Motor neuron (in vitro differentiated cells): ENCODE measurements around the gene PCDH9. TPM values are rescaled to one million over a fixed set of nuclear protein-coding genes. Genes with fewer than 3 reads are reported as not detected.

Experiments
- ATAC-seq, 8 experiments: fragments of 200-7000 bp; cut with Tn5 transposase; replicated peaks in 6 of 8; 2 replicates each; pipeline ENCODE4 v1.8.0; 2021; ENCODE audit warnings: mild to moderate bottlenecking in 8 of 8, moderate library complexity in 8 of 8
- H3K27ac ChIP-seq, 2 donors: fragments of 250-450 bp; sonication (Bioruptor Pico); 2 replicates each; pipeline ENCODE4 v1.9.0; 2021; ENCODE audit warnings: antibody characterized with exemption in 2 of 2, mild to moderate bottlenecking in 2 of 2, moderate library complexity in 1 of 2
- H3K4me1 ChIP-seq, 2 donors: fragments of 250-450 bp; sonication (Bioruptor Pico); replicated peaks in 1 of 2; 2 replicates each; pipeline ENCODE4 v1.6.1; 2021; ENCODE audit warnings: antibody characterized with exemption in 2 of 2, mild to moderate bottlenecking in 2 of 2, moderate library complexity in 1 of 2
- H3K4me3 ChIP-seq, 5 donors: fragments of 250-450 bp; sonication (Bioruptor Pico); 2 replicates each; pipeline ENCODE4 v1.9.0; 2021; ENCODE audit warnings: antibody characterized with exemption in 5 of 5, mild to moderate bottlenecking in 5 of 5, moderate library complexity in 4 of 5
- WGBS, 10 experiments: fragments of 450-650 bp; shearing (Covaris generic); methylation state at CpG; one replicate each; pipeline ENCODE4 v1.0.0; 2022; 5-methylcytosine and 5-hydroxymethylcytosine counted together
- in situ Hi-C, 9 experiments: fragments of 400-800 bp; cut with MboI; loops; one replicate each; pipeline ENCODE4 v1.15.0; 2021; ENCODE audit warnings: low sequenced_read_pairs in 9 of 9, low pct_unique_long_range_greater_than_20kb in 2 of 9; ENCODE audit not compliant: unreplicated experiment in 9 of 9
- total RNA-seq, 8 experiments: library from RNA; unstranded; fragments of 300-600 nt; gene quantifications; 2 replicates each; pipeline versions ENCODE4 v1.2.3 to v1.2.4, GENCODE V29; 2022

Gene PCDH9
- total RNA-seq, 8 experiments from 2014 or later = 0.51 to 201 (median 64.7) TPM

GRCh38 chr13:66992183-66992582 lies 238.0 kb downstream of the PCDH9 start:
- ATAC-seq = peak in 2 of 8 experiments; percentile 8 to 16
- H3K27ac ChIP-seq = no peak overlapping the region
- peaks cover 20 to 23% of the 10 kb centered on the region in 2 donors for H3K4me1 ChIP-seq
- WGBS, 10 experiments = 19 to 100% (median 77%) methylated on average over 1 to 3 of the region's 3 CpGs; no CpG with 5 or more reads in 1 of the 10 experiments
- no peak overlapping the region for H3K4me3 ChIP-seq
- in situ Hi-C loops = no loop called here

GRCh38 chr13:66984241-66984640 lies 245.9 kb downstream of the PCDH9 start:
- in situ Hi-C loops = no loop called here
- no peaks in the 10 kb centered on the region for H3K4me1 ChIP-seq
- ATAC-seq = no peak
- no peak overlapping the region for H3K4me3 ChIP-seq
- no peak overlapping the region for H3K27ac ChIP-seq

GRCh38 chr13:66981912-66982311 lies 248.2 kb downstream of the PCDH9 start:
- no peaks in the 10 kb centered on the region for H3K4me1 ChIP-seq
- WGBS, 10 experiments = 29 to 100% (median 98%) methylated on average over 1 to 7 of the region's 7 CpGs; no CpG with 5 or more reads in 2 of the 10 experiments
- no peak overlapping the region for H3K27ac ChIP-seq
- in situ Hi-C loops = no loop called here
- ATAC-seq = no peak
- no peak overlapping the region for H3K4me3 ChIP-seq

GRCh38 chr13:66977161-66977560 lies 253.0 kb downstream of the PCDH9 start:
- Histone ChIP-seq H3K27ac (no peak overlapping the region), H3K4me1 (no peaks in the 10 kb centered on the region), H3K4me3 (no peak overlapping the region)
- in situ Hi-C loops = no loop called here
- peak in 1 of 8 experiments; percentile 35 for ATAC-seq
- WGBS, 10 experiments = 3 to 97% (median 83%) methylated on average over 1 to 4 of the region's 4 CpGs

- no peak for ATAC-seq
- Histone ChIP-seq H3K4me3 (no peak overlapping the region), H3K4me1 (peaks cover 0 to 14% of the 10 kb centered on the region in 2 donors), H3K27ac (no peak overlapping the region)
- in situ Hi-C loops = no loop called here
- WGBS, 10 experiments = 0 to 100% (median 88%) methylated on average over 1 of the region's 1 CpG
These were observed 255.2 kb downstream of the PCDH9 start for GRCh38 chr13:66974889-66975288.

GRCh38 chr13:66974174-66974573 lies 256.0 kb downstream of the PCDH9 start:
- in situ Hi-C loops = no loop called here
- H3K4me3 ChIP-seq = no peak overlapping the region
- no peak for ATAC-seq
- WGBS, 10 experiments = 0 to 82% (median 43%) methylated on average over 1 of the region's 1 CpG; no CpG with 5 or more reads in 5 of the 10 experiments
- H3K4me1 ChIP-seq = peaks cover 0 to 14% of the 10 kb centered on the region in 2 donors
- H3K27ac ChIP-seq = no peak overlapping the region

GRCh38 chr13:66972659-66973058 lies 257.5 kb downstream of the PCDH9 start:
- H3K4me1 ChIP-seq = peaks cover 0 to 14% of the 10 kb centered on the region in 2 donors
- no peak overlapping the region for H3K4me3 ChIP-seq
- no peak for ATAC-seq
- no peak overlapping the region for H3K27ac ChIP-seq
- in situ Hi-C loops = no loop called here
- WGBS, 10 experiments = 49 to 100% (median 100%) methylated on average over 1 to 3 of the region's 3 CpGs

GRCh38 chr13:66971004-66971403 lies 259.1 kb downstream of the PCDH9 start:
- Histone ChIP-seq H3K4me1 (peaks cover 0 to 14% of the 10 kb centered on the region in 2 donors), H3K27ac (no peak overlapping the region), H3K4me3 (no peak overlapping the region)
- in situ Hi-C loops = no loop called here
- peak in 3 of 8 experiments; percentile 54 to 86 (median 59) for ATAC-seq
- WGBS, 10 experiments = 0 to 100% (median 50%) methylated on average over 1 to 2 of the region's 2 CpGs

- in situ Hi-C loops = no loop called here
- Histone ChIP-seq H3K4me3 (no peak overlapping the region), H3K4me1 (peaks cover 0 to 19% of the 10 kb centered on the region in 2 donors), H3K27ac (no peak overlapping the region)
- WGBS, 10 experiments = 0 to 83% (median 67%) methylated on average over 1 of the region's 1 CpG; no CpG with 5 or more reads in 1 of the 10 experiments
- ATAC-seq = no peak
These were observed 260.8 kb downstream of the PCDH9 start for GRCh38 chr13:66969291-66969690.

- ATAC-seq = no peak
- Histone ChIP-seq H3K4me3 (no peak overlapping the region), H3K4me1 (peaks cover 0 to 19% of the 10 kb centered on the region in 2 donors), H3K27ac (no peak overlapping the region)
- in situ Hi-C loops = no loop called here
- 20 to 100% (median 89%) methylated on average over 1 to 3 of the region's 3 CpGs; no CpG with 5 or more reads in 2 of the 10 experiments for WGBS, 10 experiments
These were observed 262.1 kb downstream of the PCDH9 start for GRCh38 chr13:66967811-66968597.

GRCh38 chr13:66965181-66965580 lies 265.0 kb downstream of the PCDH9 start:
- Histone ChIP-seq H3K27ac (no peak overlapping the region), H3K4me1 (peaks cover 0 to 5% of the 10 kb centered on the region in 2 donors), H3K4me3 (no peak overlapping the region)
- in situ Hi-C loops = no loop called here
- ATAC-seq = no peak
- 9 to 100% (median 83%) methylated on average over 1 of the region's 1 CpG; no CpG with 5 or more reads in 1 of the 10 experiments for WGBS, 10 experiments

GRCh38 chr13:66962953-66963352 lies 267.2 kb downstream of the PCDH9 start:
- peaks cover 0 to 5% of the 10 kb centered on the region in 2 donors for H3K4me1 ChIP-seq
- no peak for ATAC-seq
- in situ Hi-C loops = no loop called here
- H3K4me3 ChIP-seq = no peak overlapping the region
- 28 to 100% (median 90%) methylated on average over 1 to 4 of the region's 4 CpGs; no CpG with 5 or more reads in 2 of the 10 experiments for WGBS, 10 experiments
- H3K27ac ChIP-seq = no peak overlapping the region

- in situ Hi-C loops = no loop called here
These were observed 271.5 kb downstream of the PCDH9 start for GRCh38 chr13:66958611-66959010.

GRCh38 chr13:66952507-66952906 lies 277.6 kb downstream of the PCDH9 start:
- in situ Hi-C loops = no loop called here
- no peak overlapping the region for H3K4me3 ChIP-seq
- peaks cover 4 to 15% of the 10 kb centered on the region in 2 donors for H3K4me1 ChIP-seq
- no peak overlapping the region for H3K27ac ChIP-seq
- 0 to 100% (median 89%) methylated on average over 1 to 4 of the region's 4 CpGs; no CpG with 5 or more reads in 1 of the 10 experiments for WGBS, 10 experiments
- no peak for ATAC-seq

More at GRCh38 chr13:66958611-66959010, 271.5 kb downstream of the PCDH9 start:
- Histone ChIP-seq H3K4me3 (no peak overlapping the region), H3K27ac (no peak overlapping the region), H3K4me1 (no peaks in the 10 kb centered on the region)
- ATAC-seq = no peak
- 7 to 85% (median 57%) methylated on average over 3 of the region's 3 CpGs; no CpG with 5 or more reads in 2 of the 10 experiments for WGBS, 10 experiments
